SU-DHL-6 (cell line): Measurements from ENCODE around the gene SATB2.

Source experiments
- H2AFZ ChIP-seq: fragments of 200-600 bp; sonication (generic); 2 replicates; pipeline ENCODE4 v1.6.1; 2014; ENCODE audit warnings: low read depth, mild to moderate bottlenecking, moderate library complexity, mixed read lengths, antibody characterized with exemption, low read length; ENCODE audit not compliant: severe bottlenecking
- H3F3A ChIP-seq: fragments of 200-600 bp; shearing (Covaris generic); 2 replicates; pipeline ENCODE4 v1.6.0; 2016; ENCODE audit warnings: antibody characterized with exemption, mild to moderate bottlenecking; ENCODE audit not compliant: insufficient read depth
- H3K27ac ChIP-seq: fragments of 200-600 bp; sonication (generic); 2 replicates; pipeline ENCODE4 v1.5.1; 2016; ENCODE audit warnings: low read depth, mild to moderate bottlenecking, low read length, moderate library complexity, mixed read lengths
- H3K27me3 ChIP-seq: fragments of 200-600 bp; sonication (generic), shearing (Covaris generic); 2 replicates; pipeline ENCODE4 v1.6.0; 2014; ENCODE audit warnings: mild to moderate bottlenecking, low read length
- H3K36me3 ChIP-seq: fragments of 200-600 bp; sonication (generic); 2 replicates; pipeline ENCODE4 v1.6.1; 2014; ENCODE audit warnings: mild to moderate bottlenecking, low read length, mixed read lengths
- H3K4me2 ChIP-seq: fragments of 300-600, 200-600 bp; shearing (Covaris generic), sonication (generic); 2 replicates; pipeline ENCODE4 v1.6.0; 2014; ENCODE audit warnings: low read length, low read depth, mild to moderate bottlenecking; ENCODE audit not compliant: poor library complexity, severe bottlenecking
- H3K4me3 ChIP-seq: fragments of 200-600 bp; sonication (generic); 2 replicates; pipeline ENCODE4 v1.5.1; 2014; ENCODE audit warnings: antibody characterized with exemption, low read length, mild to moderate bottlenecking, mixed read lengths; ENCODE audit not compliant: insufficient read depth, poor library complexity, severe bottlenecking
- H3K79me2 ChIP-seq: fragments of 200-600 bp; sonication (generic); 2 replicates; pipeline ENCODE4 v1.6.1; 2014; ENCODE audit warnings: mild to moderate bottlenecking, low read length, moderate library complexity; ENCODE audit not compliant: insufficient read depth
- H3K9ac ChIP-seq: fragments of 200-600 bp; sonication (generic); 2 replicates; pipeline ENCODE4 v1.7.0; 2014; ENCODE audit warnings: mild to moderate bottlenecking, low read length
- H3K9me2 ChIP-seq: fragments of 200-600 bp; sonication (generic); replicated peaks from 2 replicates; pipeline ENCODE4 v1.6.1; 2014; ENCODE audit warnings: low read length; ENCODE audit not compliant: insufficient read depth
- H3K9me3 ChIP-seq: fragments of 200-600 bp; sonication (generic); 2 replicates; pipeline ENCODE4 v1.6.1; 2014; ENCODE audit warnings: low read length, mixed read lengths; ENCODE audit not compliant: insufficient read depth
- H4K20me1 ChIP-seq: fragments of 200-600 bp; sonication (generic); 2 replicates; pipeline ENCODE4 v1.6.1; 2014; ENCODE audit warnings: low read depth, mild to moderate bottlenecking, antibody characterized with exemption, low read length, moderate library complexity, mixed read lengths
- CTCF ChIP-seq: fragments of 200-600 bp; sonication (generic); IDR thresholded peaks from one replicate; pipeline ENCODE4 v1.5.1; 2017; ENCODE audit warnings: antibody characterized with exemption, mild to moderate bottlenecking, low read length, moderate library complexity; ENCODE audit not compliant: insufficient read depth, poor library complexity, severe bottlenecking
- EZH2phosphoT487 ChIP-seq: fragments of 200-600 bp; sonication (generic), shearing (Covaris generic); conservative IDR thresholded peaks from 2 replicates; pipeline ENCODE4 v1.6.1; 2018; ENCODE audit warnings: mild to moderate bottlenecking, antibody characterized with exemption, low read length, moderate library complexity, mixed read lengths

The SATB2 gene

GRCh38 chr2:199440118-199440517 is 17.6 kb downstream of the SATB2 start:
- Histone ChIP-seq H3K9ac (no peak overlapping the region), H3K9me3 (no peaks in the 10 kb centered on the region), H3K4me2 (no peak overlapping the region), H3F3A (no peaks in the 10 kb centered on the region), H3K36me3 (no peaks in the 10 kb centered on the region), H2AFZ (no peak overlapping the region), H3K27ac (no peak overlapping the region), H3K9me2 (no peaks in the 10 kb centered on the region), H3K79me2 (no peaks in the 10 kb centered on the region), H3K27me3 (no peaks in the 10 kb centered on the region), H3K4me3 (no peak overlapping the region), H4K20me1 (no peaks in the 10 kb centered on the region)
- TF ChIP-seq EZH2phosphoT487 (no peak), CTCF (no peak)

GRCh38 chr2:199439542-199439941 is 18.2 kb downstream of the SATB2 start:
- Histone ChIP-seq H3F3A (no peaks in the 10 kb centered on the region), H3K9ac (no peak overlapping the region), H2AFZ (no peak overlapping the region), H3K36me3 (no peaks in the 10 kb centered on the region), H3K9me2 (no peaks in the 10 kb centered on the region), H3K79me2 (no peaks in the 10 kb centered on the region), H4K20me1 (no peaks in the 10 kb centered on the region), H3K4me2 (no peak overlapping the region), H3K27ac (no peak overlapping the region), H3K9me3 (no peaks in the 10 kb centered on the region), H3K27me3 (no peaks in the 10 kb centered on the region), H3K4me3 (no peak overlapping the region)
- no peak for TF ChIP-seq EZH2phosphoT487
- TF ChIP-seq CTCF: no peak

- no peaks in the 10 kb centered on the region for H3K79me2 ChIP-seq
- H3K36me3 ChIP-seq: no peaks in the 10 kb centered on the region
- H3K27ac ChIP-seq: no peak overlapping the region
- no peaks in the 10 kb centered on the region for H3K9me3 ChIP-seq
- no peak overlapping the region for H3K4me3 ChIP-seq
- no peaks in the 10 kb centered on the region for H3K9me2 ChIP-seq
- no peak overlapping the region for H2AFZ ChIP-seq
- H3K27me3 ChIP-seq: no peaks in the 10 kb centered on the region
- H3F3A ChIP-seq: no peaks in the 10 kb centered on the region
- H4K20me1 ChIP-seq: no peaks in the 10 kb centered on the region
- no peak overlapping the region for H3K9ac ChIP-seq
- no peak overlapping the region for H3K4me2 ChIP-seq
- TF ChIP-seq EZH2phosphoT487 (no peak), CTCF (no peak)
Observed at GRCh38 chr2:199439066-199439465, 18.7 kb downstream of the SATB2 start.
